GM18508 (cell line): Measurements from ENCODE around the gene ZFR2.
"Not testable (repeated sequence)": the region's sequence is repeated elsewhere in the genome, so short reads cannot be mapped to it uniquely, and the experiment has no call there.

Experiments used
- ATAC-seq: cut with Tn5 transposase; IDR thresholded peaks from one replicate; pipeline ENCODE4 v1.9.1; 2021; ENCODE audit warnings: moderate number of reproducible peaks; ENCODE audit not compliant: insufficient read depth, unreplicated experiment

The ZFR2 gene

GRCh38 chr19:3775831-3776230 lies 93.0 kb downstream of the ZFR2 start:
- no peak for ATAC-seq

- ATAC-seq = no peak
These were observed 93.5 kb downstream of the ZFR2 start for GRCh38 chr19:3775374-3775711.

- ATAC-seq = no peak
These were observed 94.0 kb downstream of the ZFR2 start for GRCh38 chr19:3774621-3775373.

GRCh38 chr19:3773814-3774515 lies 94.9 kb downstream of the ZFR2 start:
- ATAC-seq = no peak

GRCh38 chr19:3771906-3772455 lies 96.9 kb downstream of the ZFR2 start, which contains the start of gene RAX2:
Gene RAX2, minus strand, starts transcription at chr19:3772228. Its CDS starts 486 bp downstream, at chr19:3771742.
- ATAC-seq = no peak

GRCh38 chr19:3771000-3771905 lies 97.6 kb downstream of the ZFR2 start:
- no peak for ATAC-seq

- no peak for ATAC-seq
These were observed 98.5 kb downstream of the ZFR2 start for GRCh38 chr19:3770136-3770999.

GRCh38 chr19:3769494-3769893 lies 99.3 kb downstream of the ZFR2 start:
- no peak for ATAC-seq

GRCh38 chr19:3768748-3769099 lies 100.1 kb downstream of the ZFR2 start:
- ATAC-seq = no peak

GRCh38 chr19:3768015-3768747 lies 100.7 kb downstream of the ZFR2 start:
- ATAC-seq = no peak

- no peak for ATAC-seq
These were observed 101.8 kb downstream of the ZFR2 start for GRCh38 chr19:3767050-3767449.

GRCh38 chr19:3766520-3766919 lies 102.3 kb downstream of the ZFR2 start:
- ATAC-seq = no peak

GRCh38 chr19:3765757-3766156 lies 103.1 kb downstream of the ZFR2 start:
- not testable (repeated sequence) for ATAC-seq

- ATAC-seq = no peak
These were observed 103.7 kb downstream of the ZFR2 start for GRCh38 chr19:3765121-3765520.

- peak; percentile 48 for ATAC-seq
These were observed 106.1 kb downstream of the ZFR2 start, which contains the start of gene MRPL54 for GRCh38 chr19:3762501-3763459. Gene MRPL54, plus strand, starts transcription at chr19:3762682. Its CDS starts 19 bp downstream, at chr19:3762701.

GRCh38 chr19:3762130-3762473 lies 106.7 kb downstream of the ZFR2 start:
- ATAC-seq = no peak

- ATAC-seq = no peak
These were observed 107.3 kb downstream of the ZFR2 start, which contains the start of gene APBA3 for GRCh38 chr19:3761382-3762129. Gene APBA3, minus strand, starts transcription at chr19:3761692. Its CDS starts 1,428 bp downstream, at chr19:3760264.
